Measurements from ENCODE around the gene C1QTNF6. TPM values are rescaled to one million over a fixed set of nuclear protein-coding genes. Genes with fewer than 3 reads are reported as not detected.

C1QTNF6 gene
- total RNA-seq, 1 donor from 2014 or later, result 3.3 TPM

DNA sequence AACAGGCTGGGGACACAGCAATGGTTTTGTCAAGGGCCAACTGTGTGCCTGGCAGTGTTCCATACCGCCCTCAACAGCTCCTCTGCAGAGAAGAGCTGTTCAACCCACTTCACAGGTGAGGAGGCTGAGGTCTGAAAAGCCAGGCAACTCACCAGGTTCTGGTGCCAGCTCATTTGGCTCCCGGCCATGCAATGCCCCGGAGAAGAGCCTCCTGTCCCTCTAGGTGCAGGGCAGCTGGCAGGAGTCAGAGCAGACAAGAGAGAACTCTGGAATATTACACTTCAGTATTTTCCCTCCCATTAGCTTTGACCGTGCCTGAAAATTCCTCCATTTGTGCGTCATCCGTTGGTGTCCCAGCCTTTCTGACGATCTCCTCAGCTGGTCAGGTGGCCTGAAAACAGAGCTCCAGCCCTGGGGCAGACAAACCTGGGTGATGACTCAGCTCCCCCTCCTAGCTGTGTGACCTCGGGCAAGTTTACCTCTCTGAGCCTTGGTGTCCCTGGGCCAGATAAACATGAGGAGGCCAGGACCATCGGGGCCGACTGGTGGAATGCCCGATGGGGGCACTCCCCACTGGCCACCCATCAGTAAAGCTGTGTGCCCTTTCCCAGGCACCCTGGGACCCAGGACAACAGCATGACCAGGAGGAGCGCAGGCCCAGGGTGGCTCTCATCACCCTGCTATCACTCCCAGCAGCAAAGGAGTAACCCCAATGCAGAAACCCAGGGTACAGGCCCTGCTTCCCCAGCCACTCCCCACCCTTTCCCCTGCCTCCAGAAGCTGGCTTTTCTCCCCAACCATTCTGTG is 9.6 kb upstream of the C1QTNF6 start:
- Mint-ChIP-seq H3K4me1 (ENCODE audit: low read depth, unreplicated experiment) (peaks cover 5% of the 10 kb centered on the region), H3K27ac (ENCODE audit: unreplicated experiment) (peak overlapping the region; percentile 67), H3K9me3 (ENCODE audit: unreplicated experiment) (peaks cover 2% of the 10 kb centered on the region), H3K4me3 (ENCODE audit: unreplicated experiment) (peak overlapping the region; percentile 83), H3K36me3 (ENCODE audit: unreplicated experiment) (peaks cover 11% of the 10 kb centered on the region), H3K27me3 (ENCODE audit: unreplicated experiment) (peaks cover 3% of the 10 kb centered on the region)
- DNase-seq, result peak; percentile 9
- TF ChIP-seq, protein P1, sequence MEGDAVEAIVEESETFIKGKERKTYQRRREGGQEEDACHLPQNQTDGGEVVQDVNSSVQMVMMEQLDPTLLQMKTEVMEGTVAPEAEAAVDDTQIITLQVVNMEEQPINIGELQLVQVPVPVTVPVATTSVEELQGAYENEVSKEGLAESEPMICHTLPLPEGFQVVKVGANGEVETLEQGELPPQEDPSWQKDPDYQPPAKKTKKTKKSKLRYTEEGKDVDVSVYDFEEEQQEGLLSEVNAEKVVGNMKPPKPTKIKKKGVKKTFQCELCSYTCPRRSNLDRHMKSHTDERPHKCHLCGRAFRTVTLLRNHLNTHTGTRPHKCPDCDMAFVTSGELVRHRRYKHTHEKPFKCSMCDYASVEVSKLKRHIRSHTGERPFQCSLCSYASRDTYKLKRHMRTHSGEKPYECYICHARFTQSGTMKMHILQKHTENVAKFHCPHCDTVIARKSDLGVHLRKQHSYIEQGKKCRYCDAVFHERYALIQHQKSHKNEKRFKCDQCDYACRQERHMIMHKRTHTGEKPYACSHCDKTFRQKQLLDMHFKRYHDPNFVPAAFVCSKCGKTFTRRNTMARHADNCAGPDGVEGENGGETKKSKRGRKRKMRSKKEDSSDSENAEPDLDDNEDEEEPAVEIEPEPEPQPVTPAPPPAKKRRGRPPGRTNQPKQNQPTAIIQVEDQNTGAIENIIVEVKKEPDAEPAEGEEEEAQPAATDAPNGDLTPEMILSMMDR (IDR thresholded peaks at IDR 0.05; ENCODE audit: partially characterized antibody, unreplicated experiment), result no peak

DNA sequence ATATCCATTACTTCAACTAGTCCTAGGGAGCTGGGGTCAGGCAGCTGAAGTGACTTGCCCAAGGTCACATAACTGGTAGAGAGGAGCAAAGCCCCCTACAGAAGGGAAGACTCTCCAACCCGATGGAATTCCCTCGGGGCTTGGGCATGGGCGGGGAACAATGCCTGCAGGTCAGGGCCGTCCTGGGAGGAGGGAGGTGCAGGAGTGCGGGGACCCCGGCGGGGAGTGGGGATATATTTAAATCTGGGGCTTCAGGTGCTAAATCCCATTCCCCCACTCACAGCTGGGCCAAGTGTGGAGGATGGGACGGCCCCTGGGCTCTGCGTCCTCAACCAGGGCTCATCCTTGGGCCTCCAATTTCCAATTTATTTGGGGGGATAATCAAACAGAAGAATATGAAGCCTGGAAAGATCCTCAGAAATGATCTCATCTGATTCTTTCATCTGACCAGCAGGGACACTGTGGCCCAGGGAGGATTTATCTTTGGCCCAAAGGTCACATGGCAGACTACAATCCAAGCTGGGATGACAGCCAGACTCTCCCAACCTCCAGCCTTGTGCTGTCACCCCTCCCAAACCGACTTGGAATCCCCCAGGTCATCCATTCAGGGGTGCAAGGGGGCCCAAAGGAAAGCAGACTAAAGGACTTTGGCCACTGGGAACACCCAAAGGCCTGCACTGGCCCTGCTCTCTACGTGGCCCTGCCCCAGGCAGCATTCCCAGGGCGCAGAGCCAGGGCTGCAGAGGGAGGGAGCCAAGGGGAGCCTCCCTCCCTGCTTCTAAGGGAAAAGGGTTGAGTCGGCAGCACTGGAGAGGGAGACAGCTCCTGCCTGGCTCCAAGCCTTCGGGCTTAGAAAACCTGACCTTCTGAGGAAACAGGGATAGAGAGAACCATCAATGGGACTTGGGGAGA is 8.7 kb upstream of the C1QTNF6 start:
- Mint-ChIP-seq H3K36me3 (ENCODE audit: unreplicated experiment) (peaks cover 11% of the 10 kb centered on the region), H3K27ac (ENCODE audit: unreplicated experiment) (no peak overlapping the region), H3K9me3 (ENCODE audit: unreplicated experiment) (peaks cover 2% of the 10 kb centered on the region), H3K4me3 (ENCODE audit: unreplicated experiment) (no peak overlapping the region), H3K27me3 (ENCODE audit: unreplicated experiment) (peaks cover 3% of the 10 kb centered on the region), H3K4me1 (ENCODE audit: low read depth, unreplicated experiment) (peaks cover 5% of the 10 kb centered on the region)
- TF ChIP-seq, protein P1 (IDR thresholded peaks at IDR 0.05; ENCODE audit: partially characterized antibody, unreplicated experiment), result no peak
- peak; percentile 5 for DNase-seq

DNA sequence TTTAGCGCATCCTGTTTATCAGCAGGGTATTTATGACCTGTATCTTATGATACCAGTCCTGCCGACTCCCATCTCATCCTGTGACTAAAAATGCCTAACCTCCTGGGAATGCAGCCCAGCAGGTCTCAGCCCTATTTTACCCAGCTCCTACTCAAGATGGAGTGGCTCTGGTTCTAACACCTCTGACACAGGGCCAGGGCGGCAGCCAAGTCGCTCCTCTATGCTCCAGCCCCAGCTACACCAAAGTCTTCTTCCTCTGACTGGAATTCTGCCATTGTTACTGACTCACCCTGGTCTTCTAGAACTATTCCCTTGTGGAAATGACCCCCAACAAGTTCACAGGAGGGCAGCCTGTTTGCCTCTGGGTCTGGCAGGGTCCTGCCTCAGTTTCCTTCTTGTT is 7.9 kb upstream of the C1QTNF6 start:
- no peak for DNase-seq
- H3K4me3 Mint-ChIP-seq (ENCODE audit: unreplicated experiment), result no peak overlapping the region
- TF ChIP-seq, protein P1 (IDR thresholded peaks at IDR 0.05; ENCODE audit: partially characterized antibody, unreplicated experiment), result no peak
- no peak overlapping the region for H3K27ac Mint-ChIP-seq (ENCODE audit: unreplicated experiment)
- peaks cover 11% of the 10 kb centered on the region for H3K36me3 Mint-ChIP-seq (ENCODE audit: unreplicated experiment)
- peaks cover 5% of the 10 kb centered on the region for H3K4me1 Mint-ChIP-seq (ENCODE audit: low read depth, unreplicated experiment)
- H3K9me3 Mint-ChIP-seq (ENCODE audit: unreplicated experiment), result peaks cover 2% of the 10 kb centered on the region
- peaks cover 3% of the 10 kb centered on the region for H3K27me3 Mint-ChIP-seq (ENCODE audit: unreplicated experiment)

DNA sequence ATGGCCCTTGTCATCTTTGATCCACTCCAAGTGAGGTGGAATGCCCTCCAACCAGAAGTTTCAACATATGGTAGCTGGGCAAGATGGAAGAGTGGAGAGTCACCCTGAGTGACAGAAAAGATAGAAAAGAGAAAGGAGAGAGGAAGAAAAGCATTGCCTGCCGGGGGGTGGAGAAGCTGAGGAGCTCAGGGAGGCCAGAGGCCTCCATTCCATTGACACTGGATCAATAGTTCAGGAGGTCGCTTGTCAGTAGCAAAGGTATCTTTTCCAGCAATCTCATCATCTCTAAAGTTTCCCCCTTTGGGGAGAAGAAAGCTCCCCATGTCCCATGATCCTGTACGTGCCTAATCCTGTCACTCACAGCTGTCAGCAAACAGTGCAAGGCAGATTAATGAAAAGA is 6.7 kb upstream of the C1QTNF6 start:
- H3K27ac Mint-ChIP-seq (ENCODE audit: unreplicated experiment), result no peak overlapping the region
- H3K9me3 Mint-ChIP-seq (ENCODE audit: unreplicated experiment), result peaks cover 2% of the 10 kb centered on the region
- TF ChIP-seq, protein P1 (IDR thresholded peaks at IDR 0.05; ENCODE audit: partially characterized antibody, unreplicated experiment), result no peak
- no peak for DNase-seq
- H3K27me3 Mint-ChIP-seq (ENCODE audit: unreplicated experiment), result peaks cover 3% of the 10 kb centered on the region
- H3K4me1 Mint-ChIP-seq (ENCODE audit: low read depth, unreplicated experiment), result peaks cover 5% of the 10 kb centered on the region
- peak overlapping the region; percentile 54 for H3K4me3 Mint-ChIP-seq (ENCODE audit: unreplicated experiment)
- H3K36me3 Mint-ChIP-seq (ENCODE audit: unreplicated experiment), result peaks cover 11% of the 10 kb centered on the region

Data from glutamatergic neuron (in vitro differentiated cells).